GM10266 (cell line): ENCODE measurements around the gene RPS19BP1.
A peak's percentile ranks its signal among the peaks of the same experiment; 100 is the strongest.

Experiments used
- DNase-seq: peaks from one replicate; pipeline ENCODE4 v3.0.0; 2012; ENCODE audit errors: extremely low spot score
- TF ChIP-seq, protein P1 (sequence below): IDR thresholded peaks from 2 replicates; pipeline ENCODE4 v1.5.1; 2012; ENCODE audit warnings: mild to moderate bottlenecking, low read depth; ENCODE audit not compliant: control insufficient read depth, insufficient read depth; ENCODE audit errors: missing control alignments

The RPS19BP1 gene

DNA sequence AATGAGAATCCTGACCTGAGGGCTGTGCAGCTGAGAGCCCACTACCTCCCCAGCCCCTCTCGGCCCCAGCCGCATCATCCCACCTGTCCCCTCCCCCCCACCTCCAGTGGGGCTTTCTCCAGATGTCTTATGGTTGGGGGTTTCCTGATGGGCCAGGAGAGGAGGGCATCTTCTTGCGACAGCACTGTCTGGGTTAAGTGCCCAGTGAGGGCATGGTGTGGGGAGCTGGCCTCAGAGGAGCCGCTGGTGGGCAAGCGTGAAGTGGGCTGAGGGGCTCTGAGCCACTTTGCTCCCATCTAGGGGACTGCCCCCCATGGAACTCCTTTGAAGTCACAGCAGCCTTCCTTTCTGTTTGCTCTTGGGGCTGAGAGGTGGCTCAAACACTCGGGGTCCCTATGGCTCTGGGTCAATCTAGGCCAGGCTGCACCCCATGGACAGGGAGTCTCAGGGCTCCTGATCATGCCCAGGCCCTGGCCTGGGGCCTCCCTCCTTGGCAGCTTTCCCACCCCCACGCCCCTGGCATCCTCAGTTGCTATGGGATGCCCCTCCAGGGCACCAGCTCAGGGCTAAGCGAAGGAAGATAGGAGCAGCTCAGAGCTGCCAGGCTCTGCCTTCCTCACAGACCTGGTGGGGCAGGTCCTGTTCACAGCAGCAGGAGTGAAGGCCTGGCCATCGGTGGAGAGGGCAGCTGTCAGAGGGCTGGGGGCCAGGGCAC, 41.4 kb downstream of the RPS19BP1 start:
- TF ChIP-seq, protein P1, sequence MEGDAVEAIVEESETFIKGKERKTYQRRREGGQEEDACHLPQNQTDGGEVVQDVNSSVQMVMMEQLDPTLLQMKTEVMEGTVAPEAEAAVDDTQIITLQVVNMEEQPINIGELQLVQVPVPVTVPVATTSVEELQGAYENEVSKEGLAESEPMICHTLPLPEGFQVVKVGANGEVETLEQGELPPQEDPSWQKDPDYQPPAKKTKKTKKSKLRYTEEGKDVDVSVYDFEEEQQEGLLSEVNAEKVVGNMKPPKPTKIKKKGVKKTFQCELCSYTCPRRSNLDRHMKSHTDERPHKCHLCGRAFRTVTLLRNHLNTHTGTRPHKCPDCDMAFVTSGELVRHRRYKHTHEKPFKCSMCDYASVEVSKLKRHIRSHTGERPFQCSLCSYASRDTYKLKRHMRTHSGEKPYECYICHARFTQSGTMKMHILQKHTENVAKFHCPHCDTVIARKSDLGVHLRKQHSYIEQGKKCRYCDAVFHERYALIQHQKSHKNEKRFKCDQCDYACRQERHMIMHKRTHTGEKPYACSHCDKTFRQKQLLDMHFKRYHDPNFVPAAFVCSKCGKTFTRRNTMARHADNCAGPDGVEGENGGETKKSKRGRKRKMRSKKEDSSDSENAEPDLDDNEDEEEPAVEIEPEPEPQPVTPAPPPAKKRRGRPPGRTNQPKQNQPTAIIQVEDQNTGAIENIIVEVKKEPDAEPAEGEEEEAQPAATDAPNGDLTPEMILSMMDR = no peak
- no peak for DNase-seq

- TF ChIP-seq, protein P1 = no peak
- DNase-seq = peak; percentile 97
These were observed 42.3 kb downstream of the RPS19BP1 start for GRCh38 chr22:39490135-39490798.

- TF ChIP-seq, protein P1 = no peak
- DNase-seq = no peak
These were observed 43.2 kb downstream of the RPS19BP1 start for GRCh38 chr22:39489094-39490068.

DNA sequence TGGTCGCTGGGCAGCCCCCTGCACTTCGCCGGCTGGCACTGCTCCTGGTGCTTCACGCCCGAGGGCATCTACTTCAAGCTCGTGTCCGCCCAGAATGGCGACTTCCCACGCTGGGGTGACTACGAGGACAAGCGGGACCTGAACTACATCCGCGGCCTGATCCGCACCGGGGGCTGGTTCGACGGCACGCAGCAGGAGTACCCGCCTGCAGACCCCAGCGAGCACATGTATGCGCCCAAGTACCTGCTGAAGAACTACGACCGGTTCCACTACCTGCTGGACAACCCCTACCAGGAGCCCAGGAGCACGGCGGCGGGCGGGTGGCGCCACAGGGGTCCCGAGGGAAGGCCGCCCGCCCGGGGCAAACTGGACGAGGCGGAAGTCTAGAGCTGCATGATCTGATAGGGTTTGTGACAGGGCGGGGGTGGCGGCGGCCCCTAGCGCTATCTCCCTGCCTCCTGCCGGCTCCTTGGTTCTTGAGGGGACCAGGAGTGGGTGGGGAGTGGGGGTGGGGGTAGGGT, 43.9 kb downstream of the RPS19BP1 start:
- no peak for DNase-seq
- TF ChIP-seq, protein P1 = no peak

DNA sequence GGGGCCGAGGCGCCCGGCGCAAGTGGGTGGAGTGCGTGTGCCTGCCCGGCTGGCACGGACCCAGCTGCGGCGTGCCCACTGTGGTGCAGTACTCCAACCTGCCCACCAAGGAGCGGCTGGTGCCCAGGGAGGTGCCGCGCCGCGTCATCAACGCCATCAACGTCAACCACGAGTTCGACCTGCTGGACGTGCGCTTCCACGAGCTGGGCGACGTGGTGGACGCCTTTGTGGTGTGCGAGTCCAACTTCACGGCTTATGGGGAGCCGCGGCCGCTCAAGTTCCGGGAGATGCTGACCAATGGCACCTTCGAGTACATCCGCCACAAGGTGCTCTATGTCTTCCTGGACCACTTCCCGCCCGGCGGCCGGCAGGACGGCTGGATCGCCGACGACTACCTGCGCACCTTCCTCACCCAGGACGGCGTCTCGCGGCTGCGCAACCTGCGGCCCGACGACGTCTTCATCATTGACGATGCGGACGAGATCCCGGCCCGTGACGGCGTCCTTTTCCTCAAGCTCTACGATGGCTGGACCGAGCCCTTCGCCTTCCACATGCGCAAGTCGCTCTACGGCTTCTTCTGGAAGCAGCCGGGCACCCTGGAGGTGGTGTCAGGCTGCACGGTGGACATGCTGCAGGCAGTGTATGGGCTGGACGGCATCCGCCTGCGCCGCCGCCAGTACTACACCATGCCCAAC, 44.6 kb downstream of the RPS19BP1 start:
- TF ChIP-seq, protein P1 = no peak
- no peak for DNase-seq

DNA sequence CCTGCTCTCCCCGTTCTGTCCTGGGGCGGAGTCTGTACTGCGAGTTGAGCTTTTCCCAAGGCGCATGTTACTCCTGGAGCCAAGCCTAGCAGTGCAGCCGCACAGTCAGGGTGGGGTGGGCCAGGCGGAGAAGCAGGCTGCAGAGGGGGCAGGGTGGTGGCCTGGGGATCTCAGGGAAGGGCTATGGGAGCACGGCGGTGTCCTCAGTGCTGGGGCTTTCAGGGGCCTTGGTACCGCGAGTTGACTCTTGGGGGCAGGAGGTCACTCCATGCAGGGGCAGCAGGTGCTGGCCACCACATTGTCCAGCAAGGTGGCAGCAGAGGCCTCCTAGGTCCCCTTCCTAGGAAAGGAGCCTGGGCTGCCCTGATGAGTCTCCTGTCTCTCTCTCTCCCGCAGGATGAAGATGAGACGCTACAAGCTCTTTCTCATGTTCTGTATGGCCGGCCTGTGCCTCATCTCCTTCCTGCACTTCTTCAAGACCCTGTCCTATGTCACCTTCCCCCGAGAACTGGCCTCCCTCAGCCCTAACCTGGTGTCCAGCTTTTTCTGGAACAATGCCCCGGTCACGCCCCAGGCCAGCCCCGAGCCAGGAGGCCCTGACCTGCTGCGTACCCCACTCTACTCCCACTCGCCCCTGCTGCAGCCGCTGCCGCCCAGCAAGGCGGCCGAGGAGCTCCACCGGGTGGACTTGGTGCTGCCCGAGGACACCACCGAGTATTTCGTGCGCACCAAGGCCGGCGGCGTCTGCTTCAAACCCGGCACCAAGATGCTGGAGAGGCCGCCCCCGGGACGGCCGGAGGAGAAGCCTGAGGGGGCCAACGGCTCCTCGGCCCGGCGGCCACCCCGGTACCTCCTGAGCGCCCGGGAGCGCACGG, 45.4 kb downstream of the RPS19BP1 start:
- TF ChIP-seq, protein P1 = no peak
- DNase-seq = no peak
